ENCODE measurements around the gene PRPF31. TPM values are rescaled to one million over a fixed set of nuclear protein-coding genes. Genes with fewer than 3 reads are reported as not detected.

Gene PRPF31
- total and polyA plus RNA-seq, 9 of the 15 experiments (the other 6 are each of a cell fraction or from before 2014, with no cell fraction given) = 5.8 to 92.2 (median 69.2) TPM

- TF ChIP-seq MLX (CRISPR knock-in tag; conservative IDR thresholded peaks at IDR 0.05) (0 out of 4 replicates have a peak, but pooled peaks of 1 of the 2 experiments have one; percentile 32), ZKSCAN8 (CRISPR knock-in tag; IDR thresholded peaks at IDR 0.05) (no peak), ADNP (tag; IDR thresholded peaks at IDR 0.05) (no peak), ZNF133 (CRISPR knock-in tag; IDR thresholded peaks at IDR 0.05) (no peak), ZNF175 (CRISPR knock-in tag; IDR thresholded peaks at IDR 0.05; ENCODE audit: low read depth) (no peak; the same call in 1 of the 2 replicates), SMAD4 (CRISPR knock-in tag; conservative IDR thresholded peaks at IDR 0.05) (peak; percentile 30; the same call in 1 of the 2 replicates), HOXB6 (CRISPR knock-in tag; IDR thresholded peaks at IDR 0.05; ENCODE audit: borderline replicate concordance) (no peak), ETV1 (tag; conservative IDR thresholded peaks at IDR 0.05; ENCODE audit: low read depth) (peak; percentile 79), FOXO4 (CRISPR knock-in tag; IDR thresholded peaks at IDR 0.05) (no peak), RERE (CRISPR knock-in tag; IDR thresholded peaks at IDR 0.05; ENCODE audit: borderline replicate concordance) (no peak), RBM34 (IDR thresholded peaks at IDR 0.05; ENCODE audit: borderline replicate concordance, insufficient read depth, low read length) (no peak), ARID4B (CRISPR knock-in tag; IDR thresholded peaks at IDR 0.05) (peak; percentile 41; the same call in 1 of the 2 replicates), KLF10 (CRISPR knock-in tag; IDR thresholded peaks at IDR 0.05) (no peak), CHD1 (IDR thresholded peaks at IDR 0.05; ENCODE audit: low read length) (no peak)
Measured at GRCh38 chr19:54159352-54160181, 44.0 kb downstream of the PRPF31 start, which contains the start of gene LENG1 (continued).
